Mononuclear cell (primary cell): ENCODE data around the gene AUTS2. TPM values are rescaled to one million over a fixed set of nuclear protein-coding genes. Genes with fewer than 3 reads are reported as not detected.
"Not testable (repeated sequence)": the region's sequence is repeated elsewhere in the genome, so short reads cannot be mapped to it uniquely, and the experiment has no call there.

Experiments used
- H3K27me3 ChIP-seq: 2 replicates; pipeline ENCODE4 v1.6.0; 2011; ENCODE audit warnings: low read length, control low read depth; ENCODE audit not compliant: insufficient read depth
- H3K4me1 ChIP-seq: 2 replicates; pipeline ENCODE4 v1.5.1; 2011; ENCODE audit warnings: mild to moderate bottlenecking, low read length, control low read depth; ENCODE audit not compliant: insufficient read depth
- H3K4me3 ChIP-seq: 2 replicates; pipeline ENCODE4 v1.5.1; 2011; ENCODE audit warnings: mild to moderate bottlenecking, low read length, moderate library complexity
- H3K9me3 ChIP-seq: 2 replicates; pipeline ENCODE4 v1.5.1; 2011; ENCODE audit warnings: low read depth, mild to moderate bottlenecking, control low read depth, low read length
- total RNA-seq: library from RNA; depleted of rRNA; stranded (reverse); fragments of >200 nt; gene quantifications from one replicate; pipeline ENCODE4 v1.2.3, GENCODE V29; 2012

The AUTS2 gene
- total RNA-seq, 1 donor, result 16.5 TPM

GRCh38 chr7:70594170-70594569 is 995.9 kb downstream of the AUTS2 start:
- Histone ChIP-seq H3K9me3 (no peaks in the 10 kb centered on the region), H3K4me3 (no peak overlapping the region), H3K27me3 (peaks cover 24% of the 10 kb centered on the region), H3K4me1 (peaks cover 4% of the 10 kb centered on the region)

- peaks cover 24% of the 10 kb centered on the region for H3K27me3 ChIP-seq
- H3K4me3 ChIP-seq, H3K4me1 ChIP-seq, H3K9me3 ChIP-seq: not testable (repeated sequence)
These were observed 996.6 kb downstream of the AUTS2 start for GRCh38 chr7:70594885-70595284.

- H3K27me3 ChIP-seq, result peaks cover 24% of the 10 kb centered on the region
- H3K4me1 ChIP-seq, result peaks cover 4% of the 10 kb centered on the region
- H3K4me3 ChIP-seq, result no peak overlapping the region
- no peaks in the 10 kb centered on the region for H3K9me3 ChIP-seq
These were observed 997.1 kb downstream of the AUTS2 start for GRCh38 chr7:70595370-70595754.

- Histone ChIP-seq H3K27me3 (peaks cover 24% of the 10 kb centered on the region), H3K4me1 (peaks cover 4% of the 10 kb centered on the region), H3K9me3 (no peaks in the 10 kb centered on the region), H3K4me3 (no peak overlapping the region)
These were observed 997.7 kb downstream of the AUTS2 start for GRCh38 chr7:70595755-70596597.

- H3K9me3 ChIP-seq, result no peaks in the 10 kb centered on the region
- no peak overlapping the region for H3K4me3 ChIP-seq
- peaks cover 24% of the 10 kb centered on the region for H3K27me3 ChIP-seq
- peaks cover 4% of the 10 kb centered on the region for H3K4me1 ChIP-seq
These were observed 998.3 kb downstream of the AUTS2 start for GRCh38 chr7:70596598-70596913.

GRCh38 chr7:70597066-70597465 is 998.8 kb downstream of the AUTS2 start:
- peaks cover 24% of the 10 kb centered on the region for H3K27me3 ChIP-seq
- H3K4me3 ChIP-seq, result no peak overlapping the region
- peaks cover 4% of the 10 kb centered on the region for H3K4me1 ChIP-seq
- no peaks in the 10 kb centered on the region for H3K9me3 ChIP-seq

GRCh38 chr7:70598976-70599375 is 1000.7 kb downstream of the AUTS2 start:
- Histone ChIP-seq H3K9me3 (no peaks in the 10 kb centered on the region), H3K4me1 (peaks cover 4% of the 10 kb centered on the region), H3K4me3 (no peak overlapping the region), H3K27me3 (peaks cover 24% of the 10 kb centered on the region)

GRCh38 chr7:70599446-70600190 is 1001.3 kb downstream of the AUTS2 start:
- Histone ChIP-seq H3K27me3 (peaks cover 24% of the 10 kb centered on the region), H3K4me3 (no peak overlapping the region), H3K4me1 (peaks cover 4% of the 10 kb centered on the region), H3K9me3 (no peaks in the 10 kb centered on the region)

GRCh38 chr7:70600993-70601392 is 1002.7 kb downstream of the AUTS2 start:
- peaks cover 4% of the 10 kb centered on the region for H3K4me1 ChIP-seq

GRCh38 chr7:70602117-70602516 is 1003.8 kb downstream of the AUTS2 start:
- Histone ChIP-seq H3K27me3 (peaks cover 7% of the 10 kb centered on the region), H3K9me3 (no peaks in the 10 kb centered on the region), H3K4me3 (no peak overlapping the region), H3K4me1 (no peaks in the 10 kb centered on the region)

More at GRCh38 chr7:70600993-70601392, 1002.7 kb downstream of the AUTS2 start:
- H3K4me3 ChIP-seq, result no peak overlapping the region
- peaks cover 17% of the 10 kb centered on the region for H3K27me3 ChIP-seq
- no peaks in the 10 kb centered on the region for H3K9me3 ChIP-seq

- no peaks in the 10 kb centered on the region for H3K9me3 ChIP-seq
- no peaks in the 10 kb centered on the region for H3K4me1 ChIP-seq
- no peak overlapping the region for H3K4me3 ChIP-seq
- H3K27me3 ChIP-seq, result no peaks in the 10 kb centered on the region
These were observed 1009.0 kb downstream of the AUTS2 start for GRCh38 chr7:70607281-70607680.

- Histone ChIP-seq H3K4me3 (no peak overlapping the region), H3K4me1 (no peaks in the 10 kb centered on the region), H3K9me3 (no peaks in the 10 kb centered on the region), H3K27me3 (no peaks in the 10 kb centered on the region)
These were observed 1009.5 kb downstream of the AUTS2 start for GRCh38 chr7:70607759-70608158.

GRCh38 chr7:70608229-70608628 is 1010.0 kb downstream of the AUTS2 start:
- Histone ChIP-seq H3K4me1 (no peaks in the 10 kb centered on the region), H3K9me3 (no peaks in the 10 kb centered on the region), H3K4me3 (no peak overlapping the region), H3K27me3 (no peaks in the 10 kb centered on the region)

- Histone ChIP-seq H3K4me3 (no peak overlapping the region), H3K9me3 (no peaks in the 10 kb centered on the region)
These were observed 1014.5 kb downstream of the AUTS2 start for GRCh38 chr7:70612811-70613210.

GRCh38 chr7:70614237-70615045 is 1016.2 kb downstream of the AUTS2 start:
- H3K4me1 ChIP-seq, result no peaks in the 10 kb centered on the region
- no peaks in the 10 kb centered on the region for H3K27me3 ChIP-seq

More at GRCh38 chr7:70612811-70613210, 1014.5 kb downstream of the AUTS2 start:
- Histone ChIP-seq H3K4me1 (no peaks in the 10 kb centered on the region), H3K27me3 (no peaks in the 10 kb centered on the region)

More at GRCh38 chr7:70614237-70615045, 1016.2 kb downstream of the AUTS2 start:
- Histone ChIP-seq H3K9me3 (no peaks in the 10 kb centered on the region), H3K4me3 (no peak overlapping the region)
